ENCODE measurements around the gene KRTAP5-11.
"Not testable (repeated sequence)": the region's sequence is repeated elsewhere in the genome, so short reads cannot be mapped to it uniquely, and the experiment has no call there.

KRTAP5-11 gene

GRCh38 chr11:71556018-71556417 lies 26.7 kb downstream of the KRTAP5-11 start:
- ATAC-seq (ENCODE audit: low read depth): no peak
- H3K27me3 Mint-ChIP-seq: peaks cover 11% of the 10 kb centered on the region
- no peaks in the 10 kb centered on the region for H3K36me3 Mint-ChIP-seq
- no peak overlapping the region for H3K4me3 Mint-ChIP-seq
- H3K4me1 Mint-ChIP-seq: no peaks in the 10 kb centered on the region
- no peak overlapping the region for H3K27ac Mint-ChIP-seq
- DNase-seq (ENCODE audit: low spot score in 2 of 2): no peak
- peaks cover 2% of the 10 kb centered on the region for H3K9me3 Mint-ChIP-seq

GRCh38 chr11:71555508-71555907 lies 27.2 kb downstream of the KRTAP5-11 start:
- Mint-ChIP-seq H3K4me1 (no peaks in the 10 kb centered on the region), H3K27me3 (peaks cover 9% of the 10 kb centered on the region), H3K36me3 (no peaks in the 10 kb centered on the region), H3K27ac (no peak overlapping the region), H3K4me3 (no peak overlapping the region), H3K9me3 (no peaks in the 10 kb centered on the region)
- no peak for DNase-seq (ENCODE audit: low spot score in 2 of 2)
- ATAC-seq (ENCODE audit: low read depth): no peak

GRCh38 chr11:71554996-71555395 lies 27.7 kb downstream of the KRTAP5-11 start:
- no peak for DNase-seq (ENCODE audit: low spot score in 2 of 2)
- Mint-ChIP-seq H3K36me3 (no peaks in the 10 kb centered on the region), H3K27ac (no peak overlapping the region), H3K4me3 (no peak overlapping the region), H3K4me1 (peaks cover 5% of the 10 kb centered on the region), H3K9me3 (no peaks in the 10 kb centered on the region), H3K27me3 (peaks cover 9% of the 10 kb centered on the region)
- no peak for ATAC-seq (ENCODE audit: low read depth)

- peaks cover 18% of the 10 kb centered on the region for H3K27me3 Mint-ChIP-seq
- ATAC-seq (ENCODE audit: low read depth) (no peak), DNase-seq (ENCODE audit: low spot score in 2 of 2) (no peak)
- no peaks in the 10 kb centered on the region for H3K9me3 Mint-ChIP-seq
- H3K4me3 Mint-ChIP-seq: no peak overlapping the region
- H3K4me1 Mint-ChIP-seq: peaks cover 5% of the 10 kb centered on the region
- no peak overlapping the region for H3K27ac Mint-ChIP-seq
- peaks cover 2% of the 10 kb centered on the region for H3K36me3 Mint-ChIP-seq
These were observed 31.0 kb downstream of the KRTAP5-11 start for GRCh38 chr11:71551711-71552110.

- ATAC-seq (ENCODE audit: low read depth) (no peak), DNase-seq (ENCODE audit: low spot score in 2 of 2) (no peak)
- peaks cover 21% of the 10 kb centered on the region for H3K27me3 Mint-ChIP-seq
- H3K36me3 Mint-ChIP-seq: peaks cover 8% of the 10 kb centered on the region
- peaks cover 6% of the 10 kb centered on the region for H3K9me3 Mint-ChIP-seq
- no peak overlapping the region for H3K27ac Mint-ChIP-seq
- peaks cover 8% of the 10 kb centered on the region for H3K4me1 Mint-ChIP-seq
- H3K4me3 Mint-ChIP-seq: no peak overlapping the region
These were observed 33.9 kb downstream of the KRTAP5-11 start for GRCh38 chr11:71548716-71549151.

- no peak within 1 kb of the TSS for H3K4me3 Mint-ChIP-seq
- H3K36me3 Mint-ChIP-seq: peaks cover 8% of the 10 kb centered on the region
- H3K9me3 Mint-ChIP-seq: peaks cover 6% of the 10 kb centered on the region
- ATAC-seq (ENCODE audit: low read depth) (no peak), DNase-seq (ENCODE audit: low spot score in 2 of 2) (no peak)
- peaks cover 13% of the 10 kb centered on the region for H3K4me1 Mint-ChIP-seq
- no peak within 1 kb of the TSS for H3K27ac Mint-ChIP-seq
- H3K27me3 Mint-ChIP-seq: peaks cover 21% of the 10 kb centered on the region
These were observed 34.6 kb downstream of the KRTAP5-11 start, which contains the start of gene KRTAP5-9 for GRCh38 chr11:71548120-71548519. Gene KRTAP5-9, plus strand, starts transcription at chr11:71548420. Its CDS starts 238 bp downstream, at chr11:71548658.

GRCh38 chr11:71545405-71545966 lies 37.2 kb downstream of the KRTAP5-11 start:
- Mint-ChIP-seq H3K4me3 (no peak overlapping the region), H3K9me3 (peaks cover 15% of the 10 kb centered on the region), H3K36me3 (peaks cover 16% of the 10 kb centered on the region), H3K4me1 (peaks cover 16% of the 10 kb centered on the region), H3K27me3 (peaks cover 31% of the 10 kb centered on the region), H3K27ac (no peak overlapping the region)
- DNase-seq (ENCODE audit: low spot score in 2 of 2) (no peak), ATAC-seq (ENCODE audit: low read depth) (no peak)

- Mint-ChIP-seq H3K4me1 (peaks cover 11% of the 10 kb centered on the region), H3K9me3 (peaks cover 15% of the 10 kb centered on the region), H3K36me3 (peaks cover 16% of the 10 kb centered on the region), H3K4me3 (no peak overlapping the region), H3K27me3 (peaks cover 31% of the 10 kb centered on the region), H3K27ac (no peak overlapping the region)
- DNase-seq (ENCODE audit: low spot score in 2 of 2) (no peak), ATAC-seq (ENCODE audit: low read depth) (no peak)
These were observed 38.0 kb downstream of the KRTAP5-11 start for GRCh38 chr11:71544525-71545214.

- H3K27me3 Mint-ChIP-seq: peaks cover 32% of the 10 kb centered on the region
- H3K4me1 Mint-ChIP-seq: peaks cover 11% of the 10 kb centered on the region
- peak; percentile 34 for ATAC-seq (ENCODE audit: low read depth)
- peaks cover 16% of the 10 kb centered on the region for H3K36me3 Mint-ChIP-seq
- H3K27ac Mint-ChIP-seq: no peak overlapping the region
- H3K9me3 Mint-ChIP-seq: peaks cover 15% of the 10 kb centered on the region
- H3K4me3 Mint-ChIP-seq: no peak overlapping the region
- no peak for DNase-seq (ENCODE audit: low spot score in 2 of 2)
These were observed 38.8 kb downstream of the KRTAP5-11 start for GRCh38 chr11:71543866-71544265.

- H3K4me1 Mint-ChIP-seq: peaks cover 11% of the 10 kb centered on the region
- H3K36me3 Mint-ChIP-seq: peaks cover 16% of the 10 kb centered on the region
- DNase-seq (ENCODE audit: low spot score in 2 of 2): no peak
- H3K4me3 Mint-ChIP-seq: no peak overlapping the region
- ATAC-seq (ENCODE audit: low read depth): no peak
- peaks cover 33% of the 10 kb centered on the region for H3K27me3 Mint-ChIP-seq
- H3K9me3 Mint-ChIP-seq: peaks cover 15% of the 10 kb centered on the region
- H3K27ac Mint-ChIP-seq: no peak overlapping the region
These were observed 39.5 kb downstream of the KRTAP5-11 start for GRCh38 chr11:71542879-71543777.

- Mint-ChIP-seq H3K4me3 (no peak overlapping the region), H3K4me1 (peaks cover 11% of the 10 kb centered on the region), H3K9me3 (peaks cover 15% of the 10 kb centered on the region), H3K36me3 (peaks cover 14% of the 10 kb centered on the region), H3K27me3 (peaks cover 29% of the 10 kb centered on the region), H3K27ac (no peak overlapping the region)
- DNase-seq (ENCODE audit: low spot score in 2 of 2) (no peak), ATAC-seq (ENCODE audit: low read depth) (no peak)
These were observed 40.3 kb downstream of the KRTAP5-11 start for GRCh38 chr11:71542382-71542781.

- not testable (repeated sequence) for DNase-seq (ENCODE audit: low spot score in 2 of 2); H3K9me3 Mint-ChIP-seq; H3K36me3 Mint-ChIP-seq; H3K27ac Mint-ChIP-seq; H3K4me3 Mint-ChIP-seq; ATAC-seq (ENCODE audit: low read depth)
- peaks cover 11% of the 10 kb centered on the region for H3K4me1 Mint-ChIP-seq
- peaks cover 25% of the 10 kb centered on the region for H3K27me3 Mint-ChIP-seq
These were observed 42.0 kb downstream of the KRTAP5-11 start for GRCh38 chr11:71540521-71541304.

- H3K9me3 Mint-ChIP-seq; H3K36me3 Mint-ChIP-seq; H3K27ac Mint-ChIP-seq; H3K4me3 Mint-ChIP-seq; DNase-seq (ENCODE audit: low spot score in 2 of 2); ATAC-seq (ENCODE audit: low read depth): not testable (repeated sequence)
- peaks cover 11% of the 10 kb centered on the region for H3K4me1 Mint-ChIP-seq
- H3K27me3 Mint-ChIP-seq: peaks cover 25% of the 10 kb centered on the region
These were observed 42.7 kb downstream of the KRTAP5-11 start for GRCh38 chr11:71539971-71540370.

All from memory B cell (primary cell).